GM19324 (cell line): ENCODE data around the gene ROBO2.

ENCODE experiments used
- ATAC-seq: cut with Tn5 transposase; IDR thresholded peaks from one replicate; pipeline ENCODE4 v1.9.1; 2021; ENCODE audit warnings: mild to moderate bottlenecking, moderate library complexity; ENCODE audit not compliant: unreplicated experiment, low FRiP score

The ROBO2 gene

DNA sequence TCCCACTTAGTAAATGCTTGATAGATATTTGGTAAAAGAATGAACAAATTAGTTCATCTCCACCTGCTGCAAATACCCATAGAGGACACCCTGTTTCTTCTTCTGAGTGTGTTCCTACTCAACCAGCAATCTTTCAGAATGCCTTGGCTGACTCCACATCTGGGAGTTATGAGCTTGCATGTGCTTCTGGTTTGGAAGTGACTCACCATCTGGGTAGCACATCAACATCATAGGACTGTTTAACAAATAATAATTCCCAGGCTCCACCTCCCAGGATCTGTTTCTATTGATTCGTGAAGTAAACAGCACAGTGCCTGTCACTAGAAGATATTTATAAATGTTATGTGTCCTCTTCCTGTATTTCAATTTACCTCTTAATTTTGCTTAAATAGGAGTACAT, 580.1 kb downstream of the ROBO2 start:
- ATAC-seq = no peak

DNA sequence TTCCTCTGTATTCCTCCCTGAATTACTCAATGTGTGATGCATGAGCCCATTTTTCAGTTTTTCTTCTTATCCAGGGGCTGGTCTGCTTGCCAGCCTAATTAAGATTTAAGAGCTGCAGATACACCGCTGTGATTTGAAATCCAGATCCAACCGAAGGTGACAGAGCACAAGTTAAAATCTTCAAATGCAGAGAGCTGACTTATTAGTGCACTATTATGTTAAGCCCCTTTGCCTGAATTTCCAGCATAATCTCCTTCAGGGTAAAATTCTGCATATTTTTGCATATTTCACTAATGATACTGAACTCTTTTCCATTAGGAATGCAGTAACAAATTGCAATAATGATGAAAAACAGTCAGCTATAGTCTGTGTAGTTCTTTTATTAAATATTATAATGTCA, 583.6 kb downstream of the ROBO2 start:
- ATAC-seq = no peak

DNA sequence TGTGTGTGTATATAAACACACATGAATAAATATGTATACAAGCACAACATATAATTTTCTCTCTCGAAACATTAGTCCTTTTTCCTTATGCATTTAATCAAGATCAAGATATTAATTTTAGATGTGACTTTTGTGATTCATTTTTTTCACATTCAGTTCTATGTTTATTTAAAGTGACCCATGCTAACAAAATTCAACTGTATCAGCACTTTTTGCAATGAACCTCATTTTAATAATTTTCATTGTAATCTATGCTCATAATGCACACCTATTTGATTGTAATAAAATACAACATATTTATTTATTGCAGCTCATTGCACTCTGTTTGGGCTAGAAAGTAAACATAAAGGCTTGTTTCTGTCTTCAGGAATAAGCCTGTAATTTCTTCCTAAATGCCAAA, 586.3 kb downstream of the ROBO2 start:
- ATAC-seq = no peak

DNA sequence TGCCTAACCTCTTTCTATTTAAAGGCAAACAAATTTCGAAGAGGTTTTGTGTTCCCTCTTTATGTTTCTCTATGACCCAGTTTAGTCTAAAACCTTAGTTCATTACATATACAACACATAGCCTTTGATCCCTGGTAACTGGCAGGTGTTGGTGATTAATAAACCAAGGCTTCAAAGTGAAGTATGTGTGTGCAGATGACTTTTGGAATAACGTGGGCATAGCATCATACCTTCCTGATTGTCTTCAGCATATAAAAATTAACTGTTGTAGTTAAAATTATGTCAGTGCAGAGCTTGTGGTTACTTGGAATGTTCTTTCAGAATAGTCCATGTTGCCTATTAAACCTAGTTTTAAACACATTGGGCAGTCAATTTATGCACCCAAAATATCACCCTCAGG, 608.3 kb downstream of the ROBO2 start:
- no peak for ATAC-seq

DNA sequence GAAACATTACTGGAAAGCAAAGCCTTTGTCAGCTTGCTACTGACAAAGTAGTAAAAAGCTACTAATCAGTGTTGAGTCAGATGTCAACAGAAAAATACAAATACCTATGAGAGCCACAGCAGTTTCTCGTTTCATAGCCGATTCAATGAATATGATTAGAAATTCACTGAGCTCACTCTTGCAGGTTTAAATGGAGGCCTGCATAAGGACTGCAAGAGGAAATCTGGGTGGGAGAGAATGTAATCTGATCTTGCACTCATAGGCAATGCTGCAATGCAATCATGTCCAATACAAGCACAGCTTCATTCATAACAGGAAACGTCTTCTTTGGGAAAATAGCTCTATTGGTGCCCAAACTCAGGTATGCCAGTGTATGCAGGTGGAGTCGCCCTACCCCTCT, 608.8 kb downstream of the ROBO2 start:
- ATAC-seq = no peak

DNA sequence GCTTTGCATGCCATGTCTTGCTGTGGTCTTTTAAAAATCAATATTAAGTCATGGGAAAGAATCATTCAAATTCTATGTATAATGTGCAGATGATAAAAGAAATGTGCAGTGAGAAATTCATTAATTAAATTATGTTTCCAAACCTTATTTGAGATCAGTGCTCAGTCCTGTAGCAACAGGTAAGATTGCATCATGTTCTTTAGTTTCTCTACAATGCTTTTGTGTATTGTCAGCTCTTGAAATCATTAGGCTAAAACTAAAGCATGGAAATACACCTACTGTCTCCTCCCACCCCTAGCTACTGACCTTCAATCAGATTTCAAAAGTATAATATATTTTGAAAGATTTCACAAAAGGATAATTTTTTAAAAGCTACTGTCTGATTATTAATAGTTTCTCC, 612.7 kb downstream of the ROBO2 start:
- no peak for ATAC-seq

DNA sequence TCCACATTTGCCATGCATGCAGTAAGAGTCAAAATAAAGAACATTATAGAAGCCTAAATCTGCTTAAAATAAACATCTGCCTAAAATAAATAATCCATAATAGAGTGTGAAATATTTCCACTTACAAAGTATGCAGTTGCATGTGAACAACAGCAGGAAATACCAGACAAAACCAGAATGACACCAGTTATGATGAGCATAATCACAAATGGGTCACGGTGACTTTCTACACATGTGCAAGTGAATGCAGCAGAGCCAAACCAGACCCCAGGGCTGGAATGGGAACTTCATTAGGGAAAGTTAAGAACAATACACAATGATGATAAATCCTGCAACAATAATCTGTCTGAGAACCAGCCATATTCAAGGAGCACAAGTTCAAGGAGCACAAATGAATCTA, 615.5 kb downstream of the ROBO2 start:
- ATAC-seq = no peak

DNA sequence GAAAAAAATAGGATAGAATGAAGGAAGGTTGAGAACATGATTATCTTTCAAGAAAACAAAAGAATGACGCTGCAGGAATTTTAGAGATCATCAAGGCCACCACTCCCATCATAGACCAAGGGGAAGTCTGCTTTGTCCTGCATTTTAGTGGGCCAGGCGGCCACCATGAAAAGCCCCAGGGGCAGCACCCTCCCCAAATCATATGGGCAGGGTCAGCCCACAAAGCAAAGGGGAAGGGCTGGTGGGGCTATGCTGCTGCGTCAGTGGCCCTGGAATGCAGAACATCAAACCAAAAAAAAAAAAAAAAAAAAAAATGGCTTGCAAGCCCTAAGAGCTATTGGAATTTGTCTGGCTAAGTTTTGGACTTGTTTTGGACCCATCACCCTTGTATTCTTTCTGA, 620.8 kb downstream of the ROBO2 start:
- no peak for ATAC-seq

DNA sequence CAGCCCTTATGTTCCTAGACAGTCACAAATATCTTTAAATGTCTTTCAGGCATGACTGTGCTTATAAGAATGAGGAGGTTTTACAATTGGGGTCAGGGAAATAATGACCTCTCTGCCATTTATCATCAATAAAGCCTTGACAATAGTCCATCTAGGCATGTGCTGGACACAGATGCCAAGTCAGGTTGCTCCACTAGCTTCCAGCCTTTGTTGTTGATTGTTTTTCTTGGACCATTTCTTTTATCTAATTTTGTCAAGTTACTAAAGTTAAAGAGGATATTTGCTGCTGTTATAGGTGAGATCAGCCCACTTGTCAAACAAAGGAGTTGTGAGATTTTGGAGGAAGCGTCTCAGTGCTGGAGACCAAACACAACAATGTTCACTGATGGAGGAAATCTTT, 628.0 kb downstream of the ROBO2 start:
- ATAC-seq = no peak

DNA sequence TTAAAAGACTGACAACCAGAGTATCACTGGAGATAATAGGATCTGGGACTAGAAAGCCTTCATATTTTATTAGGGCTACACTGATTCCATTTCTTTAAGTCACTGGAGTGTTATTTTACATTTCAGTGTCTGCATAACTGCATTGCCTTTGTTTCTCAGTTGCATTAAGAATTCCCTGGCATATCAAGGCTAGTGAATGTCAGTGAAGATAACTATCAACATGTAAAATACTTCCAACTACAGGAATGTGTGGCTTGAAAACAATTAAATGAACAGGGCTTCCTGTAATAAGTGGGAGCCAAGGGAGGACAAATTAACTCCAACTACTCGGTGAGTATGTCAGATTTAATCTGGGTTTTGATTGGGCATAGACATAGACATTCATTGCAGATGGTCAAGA, 628.5 kb downstream of the ROBO2 start:
- ATAC-seq = no peak

DNA sequence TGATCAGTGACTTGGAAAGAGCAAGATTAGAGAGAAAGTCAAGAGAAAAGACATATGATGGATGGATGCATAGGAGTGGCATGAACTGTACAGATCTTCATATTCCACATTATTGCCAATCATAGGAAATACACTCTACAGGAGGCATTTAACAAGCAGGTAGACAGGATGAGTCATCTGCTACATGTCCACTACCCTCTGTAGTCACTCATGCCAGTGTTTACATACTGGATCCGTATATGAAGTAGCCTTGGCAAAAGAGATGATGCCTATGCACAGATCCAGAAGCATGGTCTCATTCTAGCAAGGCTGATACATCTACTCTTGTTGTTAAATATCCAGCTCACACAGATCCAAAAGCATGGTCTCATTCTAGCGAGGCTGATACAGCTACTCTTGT, 632.1 kb downstream of the ROBO2 start:
- ATAC-seq = no peak

DNA sequence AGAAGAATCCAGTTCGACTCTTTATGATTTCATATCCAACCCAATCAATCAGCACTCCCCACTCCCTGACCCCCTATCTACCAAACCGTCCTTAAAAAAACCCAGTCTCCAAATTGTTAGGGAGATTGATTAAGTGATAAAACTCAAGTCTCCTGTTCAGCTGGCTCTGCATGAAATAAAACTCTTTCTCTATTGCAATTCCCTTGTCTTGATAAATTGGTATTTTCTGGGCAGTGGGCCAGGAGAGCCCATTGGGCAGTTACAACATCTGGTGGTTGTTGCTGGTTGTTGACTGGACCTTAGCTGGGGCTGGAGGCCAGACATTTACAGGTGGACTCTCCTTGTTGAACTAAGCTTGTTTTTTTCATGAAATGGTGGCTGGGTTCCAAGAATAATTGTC, 642.3 kb downstream of the ROBO2 start:
- no peak for ATAC-seq

DNA sequence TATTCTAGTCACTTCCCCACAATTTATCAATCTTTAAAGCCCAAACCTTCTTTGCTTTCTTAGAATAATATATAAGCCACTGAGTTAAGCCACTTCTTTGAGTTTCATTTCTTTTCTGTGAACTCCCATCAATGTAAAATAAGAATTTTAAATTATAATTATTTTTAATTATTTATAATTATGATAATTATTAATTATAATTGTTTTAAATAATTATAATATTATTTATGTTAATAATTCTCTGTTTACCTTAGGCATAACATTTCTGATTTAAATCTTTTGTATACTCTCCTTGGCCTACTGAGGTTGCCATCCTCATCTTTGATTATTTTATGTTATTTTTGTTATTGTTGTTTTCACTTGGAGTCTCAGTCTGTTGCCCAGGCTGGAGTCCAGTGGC, 644.2 kb downstream of the ROBO2 start:
- ATAC-seq = no peak

DNA sequence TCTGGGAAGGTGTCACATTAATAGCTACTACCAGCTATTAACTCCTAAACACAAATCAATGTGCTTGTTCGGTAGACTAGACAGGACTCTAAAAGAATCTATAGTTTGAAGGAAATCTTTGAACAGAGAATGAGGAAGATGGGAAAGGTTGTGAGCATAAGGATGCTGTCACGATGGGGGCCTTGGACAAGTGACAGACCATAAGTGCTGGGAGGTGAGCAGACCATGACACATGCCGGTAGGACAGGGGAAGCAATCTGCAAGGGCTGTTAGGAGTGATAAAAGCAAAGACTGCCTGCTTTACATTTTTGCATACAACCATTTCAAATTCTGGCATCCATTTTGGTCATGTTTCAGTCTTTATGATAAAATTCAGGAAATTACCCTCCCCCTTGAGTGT, 645.8 kb downstream of the ROBO2 start:
- no peak for ATAC-seq

DNA sequence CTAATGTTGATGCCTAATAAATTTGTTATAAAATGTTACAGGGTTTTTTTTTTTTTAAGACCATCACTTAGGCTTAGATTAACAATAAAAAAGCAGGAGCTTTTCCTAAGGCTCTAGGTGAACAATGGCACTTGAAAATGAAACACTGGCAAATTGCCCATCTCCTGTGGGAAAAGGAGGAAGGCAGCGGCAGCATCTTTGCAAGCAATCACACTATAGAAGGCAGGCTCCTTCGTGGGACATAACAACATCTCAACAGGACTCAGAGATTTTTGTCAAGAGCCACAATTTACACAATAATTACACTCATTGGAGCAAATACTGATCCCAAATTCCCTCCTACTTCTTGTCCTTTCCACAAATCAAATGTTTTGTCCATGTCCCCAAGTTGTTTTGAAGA, 646.7 kb downstream of the ROBO2 start:
- no peak for ATAC-seq

DNA sequence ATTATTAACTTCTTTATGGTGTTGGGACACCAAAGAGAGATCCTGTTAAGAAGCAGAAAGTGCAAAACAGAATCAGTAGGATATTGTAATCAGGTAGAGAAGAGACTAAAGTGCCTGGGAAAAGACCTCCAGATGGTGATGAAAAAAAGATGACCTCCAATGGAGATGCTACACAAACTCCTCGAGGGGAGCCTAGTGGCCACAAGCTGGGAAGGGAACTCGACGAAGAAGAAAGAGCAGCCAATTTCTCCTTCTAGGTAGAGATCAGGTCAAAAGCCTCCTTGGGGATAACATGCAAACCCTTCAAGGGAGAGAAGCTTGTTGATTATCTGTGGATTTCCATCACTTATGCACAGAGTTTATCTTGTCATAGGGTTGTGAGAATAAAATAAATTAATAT, 647.6 kb downstream of the ROBO2 start:
- no peak for ATAC-seq

DNA sequence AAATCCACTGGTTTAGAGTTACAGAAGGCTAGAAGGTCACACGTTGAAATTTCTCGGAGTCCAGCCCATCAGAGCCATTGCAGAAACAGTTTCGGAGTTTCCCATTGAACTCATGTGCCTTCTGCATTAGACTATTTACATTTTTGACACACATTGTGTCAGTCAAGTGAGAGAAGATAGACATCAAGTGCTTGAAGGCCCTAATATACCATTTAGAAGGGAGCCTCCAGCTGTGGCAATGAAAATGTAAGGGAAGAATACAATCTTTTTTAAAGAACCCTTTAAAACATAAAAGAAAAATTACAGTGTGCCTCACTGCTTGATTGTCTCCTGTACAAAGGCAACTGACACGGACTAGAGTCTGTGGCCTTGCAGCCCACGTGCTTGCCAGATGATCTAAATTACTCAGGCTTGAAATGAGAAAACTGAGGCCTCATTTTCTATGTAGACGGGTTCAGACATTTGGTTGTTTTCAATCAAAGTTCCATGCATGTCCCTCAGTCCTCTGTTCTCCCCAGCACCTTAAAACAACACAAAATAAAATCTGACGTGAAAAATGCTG, 650.5 kb downstream of the ROBO2 start:
- no peak for ATAC-seq

DNA sequence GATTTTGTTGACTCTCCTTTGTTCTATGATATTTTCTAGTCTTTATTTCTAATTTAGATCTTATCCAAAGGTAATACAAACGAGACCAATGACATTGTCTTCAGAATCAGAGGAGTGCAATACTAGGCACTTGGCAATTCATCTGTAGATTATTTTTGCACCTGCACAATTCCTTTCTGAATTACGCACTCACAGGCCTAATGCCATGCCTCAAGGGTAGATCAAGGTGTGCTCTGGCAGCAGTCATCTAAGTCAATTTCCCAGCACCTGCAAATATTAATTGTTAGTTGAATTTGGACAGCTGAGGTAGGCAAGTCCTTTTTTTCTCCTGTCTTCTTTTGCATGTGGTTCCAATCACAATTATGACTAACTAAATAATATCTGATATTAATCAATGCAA, 653.2 kb downstream of the ROBO2 start:
- no peak for ATAC-seq

DNA sequence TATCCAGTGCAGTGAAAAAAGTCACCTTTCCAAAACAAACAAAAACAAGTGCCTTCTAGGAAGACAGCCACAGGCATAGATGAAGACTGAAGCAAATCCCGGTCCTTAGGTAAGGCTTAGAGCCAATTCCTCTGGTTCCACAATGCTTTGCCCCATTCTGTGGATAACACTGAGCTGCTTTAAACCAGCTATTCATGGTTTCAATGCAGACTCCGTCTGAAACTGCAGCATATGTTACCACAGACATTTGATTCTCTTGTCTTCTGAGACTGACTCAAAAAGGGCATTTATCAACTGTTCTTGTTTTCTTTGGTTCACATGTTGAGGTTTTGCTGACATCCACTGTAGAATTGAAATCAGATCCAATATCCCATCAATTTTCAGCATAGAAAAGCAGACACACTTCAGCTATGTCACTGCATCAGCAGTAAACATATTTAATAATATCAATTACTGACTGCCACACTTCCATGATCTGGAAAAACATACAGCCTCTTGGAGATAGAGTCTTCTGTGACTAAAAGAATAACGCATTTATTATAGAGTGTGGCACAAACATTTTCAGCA, 659.3 kb downstream of the ROBO2 start:
- no peak for ATAC-seq
